SU-DHL-6 (cell line): Measurements from ENCODE around the gene SPIB.

Source experiments
- EZH2phosphoT487 ChIP-seq: fragments of 200-600 bp; sonication (generic), shearing (Covaris generic); conservative IDR thresholded peaks from 2 replicates; pipeline ENCODE4 v1.6.1; 2018; ENCODE audit warnings: mild to moderate bottlenecking, antibody characterized with exemption, low read length, moderate library complexity, mixed read lengths
- TF ChIP-seq, protein P1 (sequence below): fragments of 200-600 bp; sonication (generic); IDR thresholded peaks from one replicate; pipeline ENCODE4 v1.5.1; 2017; ENCODE audit warnings: antibody characterized with exemption, mild to moderate bottlenecking, low read length, moderate library complexity; ENCODE audit not compliant: insufficient read depth, poor library complexity, severe bottlenecking

DNA sequence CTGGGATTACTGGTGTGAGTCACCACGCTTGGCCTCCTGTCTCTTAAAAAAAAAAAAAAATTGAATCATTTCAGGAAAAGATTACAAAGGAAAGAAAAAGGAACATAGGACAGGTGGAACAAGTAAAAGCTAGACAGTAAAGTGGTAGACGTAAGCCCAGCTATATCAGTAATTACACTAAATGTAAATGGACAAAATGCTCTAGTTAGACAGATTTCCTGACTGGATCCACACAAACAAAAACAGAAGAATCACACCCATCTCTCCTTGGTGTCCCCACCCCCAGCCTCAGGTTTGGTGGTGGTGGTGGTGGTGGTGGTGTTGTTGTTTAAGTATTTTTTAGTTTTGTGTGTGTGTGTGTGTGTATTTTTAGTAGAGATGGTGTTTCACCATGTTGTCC, 6.3 kb upstream of the SPIB start:
- TF ChIP-seq, protein P1, sequence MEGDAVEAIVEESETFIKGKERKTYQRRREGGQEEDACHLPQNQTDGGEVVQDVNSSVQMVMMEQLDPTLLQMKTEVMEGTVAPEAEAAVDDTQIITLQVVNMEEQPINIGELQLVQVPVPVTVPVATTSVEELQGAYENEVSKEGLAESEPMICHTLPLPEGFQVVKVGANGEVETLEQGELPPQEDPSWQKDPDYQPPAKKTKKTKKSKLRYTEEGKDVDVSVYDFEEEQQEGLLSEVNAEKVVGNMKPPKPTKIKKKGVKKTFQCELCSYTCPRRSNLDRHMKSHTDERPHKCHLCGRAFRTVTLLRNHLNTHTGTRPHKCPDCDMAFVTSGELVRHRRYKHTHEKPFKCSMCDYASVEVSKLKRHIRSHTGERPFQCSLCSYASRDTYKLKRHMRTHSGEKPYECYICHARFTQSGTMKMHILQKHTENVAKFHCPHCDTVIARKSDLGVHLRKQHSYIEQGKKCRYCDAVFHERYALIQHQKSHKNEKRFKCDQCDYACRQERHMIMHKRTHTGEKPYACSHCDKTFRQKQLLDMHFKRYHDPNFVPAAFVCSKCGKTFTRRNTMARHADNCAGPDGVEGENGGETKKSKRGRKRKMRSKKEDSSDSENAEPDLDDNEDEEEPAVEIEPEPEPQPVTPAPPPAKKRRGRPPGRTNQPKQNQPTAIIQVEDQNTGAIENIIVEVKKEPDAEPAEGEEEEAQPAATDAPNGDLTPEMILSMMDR: no peak
- no peak for TF ChIP-seq EZH2phosphoT487
